ENCODE measurements around the gene B4GALT5. TPM values are rescaled to one million over a fixed set of nuclear protein-coding genes. Genes with fewer than 3 reads are reported as not detected.
"Not testable (repeated sequence)": the region's sequence is repeated elsewhere in the genome, so short reads cannot be mapped to it uniquely, and the experiment has no call there.

The B4GALT5 gene
- total and polyA plus RNA-seq, 7 donors = 32.0 to 284 (median 75.3) TPM

DNA sequence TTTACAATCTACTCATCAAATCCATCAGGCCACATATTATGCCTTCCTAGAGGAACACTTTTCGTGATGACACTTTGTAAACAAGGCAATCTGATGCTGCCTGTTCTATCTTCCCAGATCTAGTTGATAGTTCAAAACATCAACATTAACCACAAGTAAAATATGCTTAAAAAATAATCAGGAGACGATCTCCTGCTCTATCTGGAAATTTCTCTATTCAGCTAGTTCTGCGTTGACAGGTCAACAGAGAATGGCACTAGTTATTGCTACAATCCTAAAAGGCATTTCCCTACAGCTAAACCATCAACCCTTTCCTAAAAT, 2.1 kb downstream of the B4GALT5 start:
- ATAC-seq (no peak), DNase-seq (no peak)
- WGBS, 3 donors = 19 to 33% (median 26%) methylated on average over 3 of the region's 3 CpGs
- Histone ChIP-seq H3K4me1 (peaks cover 61% of the 10 kb centered on the region), H3K9me3 (no peaks in the 10 kb centered on the region), H3K4me3 (peak overlapping the region; percentile 90), H3K36me3 (ENCODE audit: insufficient read depth in 1 of 2, low read depth in 1 of 2) (no peaks in the 10 kb centered on the region), H3K27me3 (ENCODE audit: insufficient read depth in 3 of 3, low read length in 2 of 3) (no peaks in the 10 kb centered on the region), H3K27ac (peak overlapping the region; percentile 94)
- TF ChIP-seq, protein P1, sequence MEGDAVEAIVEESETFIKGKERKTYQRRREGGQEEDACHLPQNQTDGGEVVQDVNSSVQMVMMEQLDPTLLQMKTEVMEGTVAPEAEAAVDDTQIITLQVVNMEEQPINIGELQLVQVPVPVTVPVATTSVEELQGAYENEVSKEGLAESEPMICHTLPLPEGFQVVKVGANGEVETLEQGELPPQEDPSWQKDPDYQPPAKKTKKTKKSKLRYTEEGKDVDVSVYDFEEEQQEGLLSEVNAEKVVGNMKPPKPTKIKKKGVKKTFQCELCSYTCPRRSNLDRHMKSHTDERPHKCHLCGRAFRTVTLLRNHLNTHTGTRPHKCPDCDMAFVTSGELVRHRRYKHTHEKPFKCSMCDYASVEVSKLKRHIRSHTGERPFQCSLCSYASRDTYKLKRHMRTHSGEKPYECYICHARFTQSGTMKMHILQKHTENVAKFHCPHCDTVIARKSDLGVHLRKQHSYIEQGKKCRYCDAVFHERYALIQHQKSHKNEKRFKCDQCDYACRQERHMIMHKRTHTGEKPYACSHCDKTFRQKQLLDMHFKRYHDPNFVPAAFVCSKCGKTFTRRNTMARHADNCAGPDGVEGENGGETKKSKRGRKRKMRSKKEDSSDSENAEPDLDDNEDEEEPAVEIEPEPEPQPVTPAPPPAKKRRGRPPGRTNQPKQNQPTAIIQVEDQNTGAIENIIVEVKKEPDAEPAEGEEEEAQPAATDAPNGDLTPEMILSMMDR (IDR thresholded peaks at IDR 0.05) = no peak
- intact Hi-C loops (cut with DNase I) = loop anchor here (5.0 kb wide), 1 partner anchor 101 kb away; the partner anchor contains the start of gene SLC9A8 (in 2 of the 2)

DNA sequence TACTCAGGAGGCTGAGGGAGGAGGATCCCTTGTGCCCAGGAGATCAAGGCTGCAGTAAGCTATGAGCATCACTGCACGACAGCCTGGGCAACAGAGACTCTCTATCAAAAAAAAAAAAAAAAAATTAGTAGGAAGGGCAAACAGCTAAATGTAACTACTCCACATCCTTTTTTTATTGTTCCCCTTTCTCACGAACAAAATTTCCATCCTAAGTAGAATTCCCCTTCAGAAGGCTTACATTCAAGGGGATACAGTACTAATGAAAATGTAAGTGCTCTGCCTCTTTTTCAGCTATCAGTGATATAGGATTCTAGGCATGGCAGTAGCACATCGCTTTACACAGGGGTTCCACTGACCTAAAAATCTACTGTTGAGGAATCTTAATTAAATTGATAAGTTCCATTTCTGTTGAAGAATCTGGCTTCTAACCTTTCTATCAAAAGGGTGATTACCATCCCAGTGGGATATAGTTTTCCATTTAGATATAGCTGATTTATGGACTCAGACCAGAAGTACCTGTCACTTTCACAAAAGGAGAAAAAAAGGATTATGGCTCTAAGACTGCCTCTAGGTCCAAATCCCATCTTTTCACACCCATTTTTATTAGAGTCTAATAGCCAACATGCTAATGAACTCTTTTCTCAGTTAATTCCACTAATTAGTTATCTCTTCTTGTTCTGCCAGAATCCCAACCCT, 2.6 kb downstream of the B4GALT5 start:
- Histone ChIP-seq H3K9me3 (no peaks in the 10 kb centered on the region), H3K36me3 (ENCODE audit: insufficient read depth in 1 of 2, low read depth in 1 of 2) (no peaks in the 10 kb centered on the region), H3K4me3 (peak overlapping the region; percentile 90), H3K27ac (peak overlapping the region; percentile 94), H3K4me1 (peaks cover 66% of the 10 kb centered on the region), H3K27me3 (ENCODE audit: insufficient read depth in 3 of 3, low read length in 2 of 3) (no peaks in the 10 kb centered on the region)
- DNase-seq = no peak
- 31 to 55% (median 50%) methylated on average over 3 of the region's 3 CpGs for WGBS, 3 donors
- no peak for ATAC-seq
- intact Hi-C loops (cut with DNase I) = loop anchor here (5.0 kb wide), 1 partner anchor 101 kb away; the partner anchor contains the start of gene SLC9A8 (in 2 of the 2)
- TF ChIP-seq, protein P1 (IDR thresholded peaks at IDR 0.05) = no peak

DNA sequence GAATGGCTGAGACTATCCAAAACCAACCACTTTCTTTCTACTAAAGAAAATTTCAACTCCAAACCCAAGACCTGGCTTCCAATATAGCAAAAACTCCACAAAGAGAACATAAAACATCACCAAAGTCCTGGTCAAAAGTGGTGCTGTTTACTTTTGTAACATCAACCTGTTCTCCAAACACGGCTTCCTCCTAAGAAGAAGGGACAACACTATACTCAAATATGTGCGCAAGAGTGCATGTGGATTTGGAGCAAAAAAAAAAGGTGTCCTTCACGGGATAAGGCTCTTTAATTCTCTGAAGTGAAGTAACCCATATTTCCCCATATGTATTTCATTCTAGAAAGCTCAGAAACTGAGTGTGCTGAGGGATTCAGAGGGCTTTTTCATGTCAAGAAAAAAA, 6.6 kb downstream of the B4GALT5 start:
- no peaks in the 10 kb centered on the region for H3K36me3 ChIP-seq (ENCODE audit: insufficient read depth in 1 of 2, low read depth in 1 of 2)
- ATAC-seq (no peak), DNase-seq (no peak)
- H3K4me3 ChIP-seq = peak overlapping the region; percentile 30
- H3K27me3 ChIP-seq (ENCODE audit: insufficient read depth in 3 of 3, low read length in 2 of 3) = no peaks in the 10 kb centered on the region
- intact Hi-C loops (cut with DNase I) = no loop called here
- TF ChIP-seq, protein P1 (IDR thresholded peaks at IDR 0.05) = no peak
- WGBS, 3 donors = 57 to 76% (median 58%) methylated on average over 3 of the region's 3 CpGs
- H3K4me1 ChIP-seq = peaks cover 78% of the 10 kb centered on the region
- peak overlapping the region; percentile 58 for H3K27ac ChIP-seq
- H3K9me3 ChIP-seq = no peaks in the 10 kb centered on the region

DNA sequence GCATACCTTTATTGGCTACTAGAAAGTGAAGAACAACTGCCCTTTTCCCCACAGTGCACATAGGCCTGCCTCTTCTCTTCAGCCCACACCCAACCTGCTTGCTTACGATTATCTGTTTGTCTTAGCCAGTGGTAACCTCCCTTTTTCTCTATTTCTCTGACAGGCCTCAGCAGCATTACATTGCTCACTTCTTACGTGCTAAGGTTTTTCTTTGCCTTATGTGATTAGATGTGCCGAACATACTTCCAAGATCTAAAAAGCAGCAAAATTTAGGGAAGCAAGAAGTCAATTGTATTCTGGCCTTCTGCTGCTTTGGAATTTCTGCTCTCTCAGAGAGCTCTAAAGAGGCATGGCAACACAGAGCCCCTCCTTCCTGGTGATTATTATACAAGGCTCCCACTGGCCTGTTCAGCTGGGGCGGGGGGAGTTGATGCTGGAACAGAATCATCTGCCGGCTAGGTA, 7.0 kb downstream of the B4GALT5 start:
- Histone ChIP-seq H3K9me3 (no peaks in the 10 kb centered on the region), H3K4me1 (peaks cover 78% of the 10 kb centered on the region), H3K27me3 (ENCODE audit: insufficient read depth in 3 of 3, low read length in 2 of 3) (no peaks in the 10 kb centered on the region), H3K27ac (peak overlapping the region; percentile 58), H3K36me3 (ENCODE audit: insufficient read depth in 1 of 2, low read depth in 1 of 2) (no peaks in the 10 kb centered on the region), H3K4me3 (peak overlapping the region; percentile 30)
- DNase-seq = no peak
- intact Hi-C loops (cut with DNase I) = no loop called here
- TF ChIP-seq, protein P1 (IDR thresholded peaks at IDR 0.05) = no peak
- 41 to 56% (median 43%) methylated on average over 5 of the region's 5 CpGs for WGBS, 3 donors
- ATAC-seq = peak in 2 of 4 donors; percentile 26 to 29

DNA sequence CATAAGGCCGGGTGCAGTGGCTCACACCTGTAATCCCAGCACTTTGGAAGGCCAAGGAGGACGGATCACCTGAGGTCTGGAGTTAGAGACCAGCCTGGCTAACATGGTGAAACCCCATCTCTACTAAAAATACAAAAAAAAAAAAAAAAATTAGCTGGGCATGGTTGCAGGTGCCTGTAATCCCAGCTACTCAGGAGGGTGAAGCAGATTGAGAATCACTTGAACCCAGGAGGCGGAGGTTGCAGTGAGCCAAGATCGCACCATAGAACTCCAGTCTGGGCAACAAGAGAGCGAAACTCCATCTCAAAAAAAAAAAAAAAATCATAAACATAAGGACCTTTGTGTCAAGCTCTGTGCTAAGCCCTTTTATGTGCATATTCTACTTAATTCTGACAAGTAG, 7.8 kb downstream of the B4GALT5 start:
- H3K4me1 ChIP-seq = peaks cover 78% of the 10 kb centered on the region
- H3K27ac ChIP-seq = peak overlapping the region; percentile 58
- ATAC-seq; H3K9me3 ChIP-seq; intact Hi-C loops (cut with DNase I); DNase-seq; H3K36me3 ChIP-seq (ENCODE audit: insufficient read depth in 1 of 2, low read depth in 1 of 2); H3K27me3 ChIP-seq (ENCODE audit: insufficient read depth in 3 of 3, low read length in 2 of 3): not testable (repeated sequence)
- WGBS, 3 donors = 71 to 81% (median 75%) methylated on average over 5 of the region's 5 CpGs
- peak overlapping the region; percentile 30 for H3K4me3 ChIP-seq

All from psoas muscle (tissue), 8 donors.